K562 (cell line): Measurements from ENCODE around the gene RMND5B. TPM values are rescaled to one million over a fixed set of nuclear protein-coding genes. Genes with fewer than 3 reads are reported as not detected.

Experiments used
- CREB3 ChIP-seq: fragments of 450-650 bp; conservative IDR thresholded peaks from 2 replicates; pipeline ENCODE4 v1.6.1; 2016; ENCODE audit warnings: missing genetic modification characterization, low read depth, mild to moderate bottlenecking, missing compliant biosample characterization, moderate library complexity
- EP400 ChIP-seq: fragments of 450-650 bp; IDR thresholded peaks from 2 replicates; pipeline ENCODE4 v1.6.1; 2017; ENCODE audit warnings: antibody characterized with exemption, mild to moderate bottlenecking, moderate library complexity
- ETV1 ChIP-seq: fragments of 450-650 bp; conservative IDR thresholded peaks from 2 replicates; pipeline ENCODE4 v1.6.1; 2016; ENCODE audit warnings: missing genetic modification characterization, control low read depth, low read depth, missing compliant biosample characterization
- HMBOX1 ChIP-seq: sonication (generic); IDR thresholded peaks from 2 replicates; pipeline ENCODE4 v1.6.1; 2016
- KAT8 ChIP-seq: fragments of 450-650 bp; IDR thresholded peaks from 2 replicates; pipeline ENCODE4 v1.6.1; 2016; ENCODE audit warnings: low read depth, mild to moderate bottlenecking
- MLLT1 ChIP-seq, 2 experiments: fragments of 450-650 bp; IDR thresholded peaks; 2 replicates each; pipeline ENCODE4 v1.6.1; 2016
- SETDB1 ChIP-seq: IDR thresholded peaks from one replicate; pipeline ENCODE4 v1.6.1; 2012; ENCODE audit warnings: low read length, control low read depth, inconsistent platforms
- SIX5 ChIP-seq, 2 experiments: IDR thresholded peaks; 2 replicates each; pipeline ENCODE4 v1.6.1; 2011; ENCODE audit warnings: low read length in 2 of 2, borderline replicate concordance in 1 of 2, low read depth in 1 of 2, mild to moderate bottlenecking in 1 of 2, moderate library complexity in 1 of 2; ENCODE audit not compliant: insufficient read depth in 1 of 2
- SMAD1 ChIP-seq: fragments of 150-350 bp; IDR thresholded peaks from 2 replicates; pipeline ENCODE4 v1.6.1; 2014; ENCODE audit warnings: low read length, low read depth; ENCODE audit not compliant: partially characterized antibody
- SMAD4 ChIP-seq: fragments of 250-450 bp; sonication (Bioruptor Pico); conservative IDR thresholded peaks from 2 replicates; pipeline ENCODE4 v1.8.0; 2021; ENCODE audit warnings: inconsistent platforms, mild to moderate bottlenecking, moderate library complexity
- TFAP4 ChIP-seq: sonication (generic); formaldehyde crosslinking; IDR thresholded peaks from 2 replicates; pipeline ENCODE4 v1.8.0; 2022; ENCODE audit warnings: missing genetic modification reagents, mild to moderate bottlenecking, moderate library complexity, borderline replicate concordance
- TSC22D4 ChIP-seq: fragments of 450-650 bp; IDR thresholded peaks from 2 replicates; pipeline ENCODE4 v1.6.1; 2016; ENCODE audit warnings: missing genetic modification characterization, missing biosample characterization, control low read depth
- ZBTB1 ChIP-seq: sonication (generic); formaldehyde crosslinking; IDR thresholded peaks from 2 replicates; pipeline ENCODE4 v1.8.1; 2023; ENCODE audit warnings: missing genetic modification reagents, low read depth, mild to moderate bottlenecking, borderline replicate concordance
- ZFP91 ChIP-seq: sonication (generic); formaldehyde crosslinking; IDR thresholded peaks from 2 replicates; pipeline ENCODE4 v1.8.0; 2022; ENCODE audit warnings: mild to moderate bottlenecking, missing genetic modification reagents
- ZNF124 ChIP-seq: sonication (generic); formaldehyde crosslinking; IDR thresholded peaks from 2 replicates; pipeline ENCODE4 v1.8.1; 2022; ENCODE audit warnings: missing genetic modification reagents
- ZNF146 ChIP-seq: IDR thresholded peaks from one replicate; pipeline ENCODE4 v1.6.1; 2018; ENCODE audit warnings: missing compliant biosample characterization; ENCODE audit not compliant: unreplicated experiment
- ZNF217 ChIP-seq: sonication (generic); formaldehyde crosslinking; IDR thresholded peaks from 2 replicates; pipeline ENCODE4 v1.8.0; 2022; ENCODE audit warnings: mild to moderate bottlenecking, missing genetic modification reagents
- ZNF444 ChIP-seq: fragments of 250-450 bp; sonication (Bioruptor Pico); IDR thresholded peaks from 2 replicates; pipeline ENCODE4 v1.4.0; 2020; ENCODE audit warnings: mild to moderate bottlenecking, moderate library complexity
- polyA plus RNA-seq, 8 experiments: library from polyadenylated mRNA; depleted of rRNA in 4 of 8; stranded (reverse) in 5 of 8; unstranded in 3 of 8; fragments of >200 nt; fragmentation: Nextera tagmentation in 2 of 8; fragmentation: Illumina TruSeq in 1 of 8; extraction: Ambion mirVana in 2 of 8; extraction: Trizol in 1 of 8; gene quantifications; 2 replicates each; pipeline versions ENCODE4 v1.2.1 to v1.2.3, GENCODE V29; 2011 to 2014; ENCODE audit warnings: inconsistent platforms in 1 of 8, missing spikeins in 1 of 8
- total RNA-seq, 7 experiments: library from RNA; depleted of rRNA in 6 of 7; stranded (reverse); fragments of >200 nt in 6 of 7; fragmentation: Illumina TruSeq in 2 of 7; extraction: Trizol in 2 of 7; gene quantifications; 2 replicates each; pipeline versions ENCODE4 v1.2.1 to v1.2.3, GENCODE V29; 2011 to 2021; ENCODE audit warnings: low replicate concordance in 1 of 7

Gene RMND5B
- total and polyA plus RNA-seq, 9 of the 15 experiments (the other 6 are each of a cell fraction or from before 2014, with no cell fraction given), result 2.6 to 57.0 (median 28.3) TPM

GRCh38 chr5:178130576-178131445 lies at the start of gene RMND5B (continued):
- TF ChIP-seq CREB3 (tag) (no peak), ETV1 (no peak; the same call in 1 of the 2 replicates), SETDB1 (no peak), ZFP91 (CRISPR knock-in tag) (no peak), ZNF146 (no peak), SMAD4 (CRISPR knock-in tag) (peak; percentile 71), TSC22D4 (no peak), KAT8 (no peak), HMBOX1 (no peak), SMAD1 (no peak), MLLT1 (IDR thresholded peaks at IDR 0.05) (no peak), SIX5 (IDR thresholded peaks at IDR 0.05; ENCODE audit: borderline replicate concordance in 1 of 2, insufficient read depth in 1 of 2, low read depth in 1 of 2, low read length in 2 of 2) (peak in 1 of 2 experiments; percentile 47; a peak in 1 of 4 replicates), ZNF444 (CRISPR knock-in tag) (no peak), ZBTB1 (CRISPR knock-in tag) (peak; percentile 40; the same call in 1 of the 2 replicates), TFAP4 (CRISPR knock-in tag) (peak; percentile 49; the same call in 1 of the 2 replicates), ZNF124 (no peak), EP400 (peak; percentile 33; the same call in 1 of the 2 replicates), ZNF217 (CRISPR knock-in tag) (no peak)
